Keratinocyte (primary cell): Measurements from ENCODE around the gene OR2F2. TPM values are rescaled to one million over a fixed set of nuclear protein-coding genes. Genes with fewer than 3 reads are reported as not detected.

Experiments
- DNase-seq: peaks from one replicate; pipeline ENCODE4 v3.0.0-alpha.2; 2011; ENCODE audit warnings: low read depth, missing footprints, low spot score
- FAIRE-seq: peaks from 2 replicates; lab custom pipeline; 2011; peaks lifted over from hg19 to GRCh38; lab: Jason Lieb, UNC
- H2AFZ ChIP-seq: 2 replicates; pipeline ENCODE4 v1.6.0; 2012; ENCODE audit warnings: low read length, control low read depth, inconsistent platforms; ENCODE audit not compliant: control insufficient read depth
- H3K27ac ChIP-seq: 2 replicates; pipeline ENCODE4 v1.5.1; 2011; ENCODE audit warnings: low read length; ENCODE audit not compliant: control insufficient read depth, insufficient read depth
- H3K27me3 ChIP-seq: 3 replicates; pipeline ENCODE4 v1.6.0; 2011; ENCODE audit warnings: low read length; ENCODE audit not compliant: control insufficient read depth, insufficient read depth; ENCODE audit errors: extremely low read depth
- H3K36me3 ChIP-seq, 2 experiments: 2 replicates in 1 of 2; 3 replicates in 1 of 2; pipeline ENCODE4 v1.5.1; 2011; ENCODE audit warnings: low read length in 2 of 2, mild to moderate bottlenecking in 1 of 2; ENCODE audit not compliant: control insufficient read depth in 2 of 2, insufficient read depth in 2 of 2; ENCODE audit errors: extremely low read depth in 1 of 2
- H3K4me1 ChIP-seq: 3 replicates; pipeline ENCODE4 v1.5.1; 2011; ENCODE audit warnings: low read length; ENCODE audit not compliant: control insufficient read depth, insufficient read depth; ENCODE audit errors: extremely low read depth
- H3K4me2 ChIP-seq: 3 replicates; pipeline ENCODE4 v1.6.0; 2011; ENCODE audit warnings: low read depth, low read length; ENCODE audit not compliant: control insufficient read depth, insufficient read depth; ENCODE audit errors: extremely low read depth
- H3K4me3 ChIP-seq, 3 experiments: fragments of 200-600 bp in 1 of 3; sonication (generic) in 1 of 3; 2 replicates in 2 of 3; 3 replicates in 1 of 3; pipeline ENCODE4 v1.5.1; 2011 to 2016; ENCODE audit warnings: low read length in 3 of 3, mild to moderate bottlenecking in 3 of 3, control low read depth in 2 of 3, inconsistent platforms in 1 of 3, low read depth in 1 of 3, mixed read lengths in 1 of 3, mixed run types in 1 of 3, moderate library complexity in 1 of 3; ENCODE audit not compliant: control insufficient read depth in 2 of 3, insufficient read depth in 2 of 3; ENCODE audit errors: extremely low read depth in 1 of 3
- H3K79me2 ChIP-seq: 2 replicates; pipeline ENCODE4 v1.6.0; 2012; ENCODE audit warnings: low read length; ENCODE audit not compliant: control insufficient read depth, insufficient read depth
- H3K9ac ChIP-seq: 3 replicates; pipeline ENCODE4 v1.6.0; 2011; ENCODE audit warnings: low read length; ENCODE audit not compliant: control insufficient read depth, insufficient read depth; ENCODE audit errors: extremely low read depth
- H3K9me1 ChIP-seq: 3 replicates; pipeline ENCODE4 v1.6.0; 2011; ENCODE audit warnings: low read length; ENCODE audit not compliant: control insufficient read depth, insufficient read depth; ENCODE audit errors: extremely low read depth
- H3K9me3 ChIP-seq: 2 replicates; pipeline ENCODE4 v1.5.1; 2012; ENCODE audit warnings: low read depth, low read length; ENCODE audit not compliant: control insufficient read depth
- H4K20me1 ChIP-seq: 3 replicates; pipeline ENCODE4 v1.6.0; 2011; ENCODE audit warnings: low read length; ENCODE audit not compliant: control insufficient read depth, insufficient read depth; ENCODE audit errors: extremely low read depth
- CTCF ChIP-seq, 3 experiments: IDR thresholded peaks in 1 of 3; conservative IDR thresholded peaks in 1 of 3; optimal IDR thresholded peaks in 1 of 3; 2 replicates in 2 of 3; 3 replicates in 1 of 3; pipeline versions ENCODE3 to v1.5.1; 2011; ENCODE audit warnings: low read length in 3 of 3, mild to moderate bottlenecking in 3 of 3, moderate library complexity in 2 of 3, control low read depth in 1 of 3, inconsistent platforms in 1 of 3; ENCODE audit not compliant: insufficient read depth in 2 of 3; ENCODE audit errors: extremely low read depth in 1 of 3
- EZH2 ChIP-seq: IDR thresholded peaks from one replicate; pipeline ENCODE4 v1.6.1; 2012; ENCODE audit warnings: inconsistent platforms, mild to moderate bottlenecking, low read length, moderate library complexity
- dilution Hi-C: fragments of 300-500 bp; cut with MboI; formaldehyde crosslinking; loops from one replicate; pipeline ENCODE4 v1.7.0; 2020; ENCODE audit warnings: low sequenced_read_pairs; ENCODE audit not compliant: extremely low pct_ligation_motif_present
- polyA plus RNA-seq, 5 experiments: library from polyadenylated mRNA; depleted of rRNA in 3 of 5; stranded (reverse) in 3 of 5; stranded (forward) in 1 of 5; unstranded in 1 of 5; fragments of >200 nt; gene quantifications; 1 replicate in 1 of 5; 2 replicates in 3 of 5; 3 replicates in 1 of 5; pipeline versions ENCODE4 v1.2.1 to v1.2.3, GENCODE V29; 2011 to 2012; ENCODE audit warnings: missing spikeins in 2 of 5, low read depth in 1 of 5, low replicate concordance in 1 of 5

Gene OR2F2
- polyA plus RNA-seq, 1 donor (not counting 4 experiments of a cell fraction or from before 2014, with no cell fraction given) = not detected

- Histone ChIP-seq H3K9me3 (no peaks in the 10 kb centered on the region), H3K9me1 (no peaks in the 10 kb centered on the region), H3K27me3 (no peaks in the 10 kb centered on the region), H3K4me2 (no peak overlapping the region), H3K4me3 (no peak overlapping the region), H4K20me1 (no peaks in the 10 kb centered on the region), H2AFZ (no peak overlapping the region), H3K36me3 (no peaks in the 10 kb centered on the region), H3K9ac (no peak overlapping the region), H3K27ac (no peak overlapping the region), H3K79me2 (no peaks in the 10 kb centered on the region), H3K4me1 (no peaks in the 10 kb centered on the region)
- dilution Hi-C loops = no loop called here
- TF ChIP-seq EZH2 (no peak), CTCF (optimal IDR thresholded peaks at IDR 0.05 in 1 of 3, IDR thresholded peaks at IDR 0.05 in 1 of 3, conservative IDR thresholded peaks at IDR 0.05 in 1 of 3; ENCODE audit: extremely low read depth in 1 of 3, insufficient read depth in 2 of 3, low read length in 3 of 3) (no peak)
- FAIRE-seq = no peak
- no peak for DNase-seq
Measured at GRCh38 chr7:143929224-143929920, 5.7 kb upstream of the OR2F2 start.

GRCh38 chr7:143931739-143932138 lies 3.3 kb upstream of the OR2F2 start:
- dilution Hi-C loops = no loop called here
- Histone ChIP-seq H3K27ac (no peak overlapping the region), H3K27me3 (no peaks in the 10 kb centered on the region), H3K9me1 (no peaks in the 10 kb centered on the region), H3K9ac (no peak overlapping the region), H2AFZ (no peak overlapping the region), H4K20me1 (no peaks in the 10 kb centered on the region), H3K9me3 (no peaks in the 10 kb centered on the region), H3K4me1 (no peaks in the 10 kb centered on the region), H3K4me3 (no peak overlapping the region), H3K36me3 (no peaks in the 10 kb centered on the region), H3K4me2 (no peak overlapping the region), H3K79me2 (no peaks in the 10 kb centered on the region)
- FAIRE-seq (no peak), DNase-seq (no peak)
- TF ChIP-seq EZH2 (no peak), CTCF (optimal IDR thresholded peaks at IDR 0.05 in 1 of 3, IDR thresholded peaks at IDR 0.05 in 1 of 3, conservative IDR thresholded peaks at IDR 0.05 in 1 of 3; ENCODE audit: extremely low read depth in 1 of 3, insufficient read depth in 2 of 3, low read length in 3 of 3) (no peak)
